Activated CD8-positive, alpha-beta memory T cell treated with anti-CD3 and anti-CD28 coated beads, Interleukin-2, amount 50 U/mL, for 24 hours (primary cell): ENCODE measurements around the gene RASGEF1B.
"Not testable (repeated sequence)": the region's sequence is repeated elsewhere in the genome, so short reads cannot be mapped to it uniquely, and the experiment has no call there.

ENCODE experiments used
- DNase-seq: peaks from one replicate; pipeline ENCODE4 v3.0.0-alpha.2; 2020; ENCODE audit errors: extremely low read depth

RASGEF1B gene

GRCh38 chr4:81498046-81498445 lies 26.3 kb upstream of the RASGEF1B start:
- DNase-seq, result no peak

- no peak for DNase-seq
Measured at GRCh38 chr4:81495345-81495744, 23.6 kb upstream of the RASGEF1B start.

GRCh38 chr4:81494031-81494431 lies 22.3 kb upstream of the RASGEF1B start:
- no peak for DNase-seq

GRCh38 chr4:81492606-81493230 lies 21.0 kb upstream of the RASGEF1B start:
- DNase-seq, result no peak

- no peak for DNase-seq
Measured at GRCh38 chr4:81491943-81492342, 20.2 kb upstream of the RASGEF1B start.

- DNase-seq, result no peak
Measured at GRCh38 chr4:81490403-81491160, 18.9 kb upstream of the RASGEF1B start.

- DNase-seq, result no peak
Measured at GRCh38 chr4:81486502-81486901, 14.8 kb upstream of the RASGEF1B start.

- DNase-seq, result no peak
Measured at GRCh38 chr4:81485310-81485980, 13.7 kb upstream of the RASGEF1B start.

GRCh38 chr4:81482326-81482725 lies 10.6 kb upstream of the RASGEF1B start:
- DNase-seq, result no peak

GRCh38 chr4:81481151-81481550 lies 9.4 kb upstream of the RASGEF1B start:
- no peak for DNase-seq

GRCh38 chr4:81479573-81479972 lies 7.9 kb upstream of the RASGEF1B start:
- DNase-seq, result not testable (repeated sequence)

GRCh38 chr4:81473331-81474265 lies 1.9 kb upstream of the RASGEF1B start:
- not testable (repeated sequence) for DNase-seq

- DNase-seq, result no peak
Measured at GRCh38 chr4:81472281-81473182, 825 bp upstream of the RASGEF1B start.

GRCh38 chr4:81471298-81471587 lies 464 bp downstream of the RASGEF1B start:
- no peak for DNase-seq

- DNase-seq, result no peak
Measured at GRCh38 chr4:81470456-81471297, 1.0 kb downstream of the RASGEF1B start.

GRCh38 chr4:81469781-81470455 lies 1.8 kb downstream of the RASGEF1B start:
- no peak for DNase-seq

- no peak for DNase-seq
Measured at GRCh38 chr4:81468678-81469077, 3.0 kb downstream of the RASGEF1B start.

GRCh38 chr4:81467672-81467964 lies 4.1 kb downstream of the RASGEF1B start:
- DNase-seq, result no peak

- peak; percentile 40 for DNase-seq
Measured at GRCh38 chr4:81466841-81467671, 4.7 kb downstream of the RASGEF1B start.
